Activated CD4-positive, alpha-beta T cell treated with anti-CD3 and anti-CD28 coated beads, Interleukin-2, Interleukin-4, amounts not matched to agents 100 ng/mL and 50 ng/mL, durations not matched to agents 16 hours and 8 hours (primary cell): ENCODE measurements around the gene PRDM11.
"Not testable (repeated sequence)": the region's sequence is repeated elsewhere in the genome, so short reads cannot be mapped to it uniquely, and the experiment has no call there.

Experiments used
- DNase-seq: peaks from one replicate; pipeline ENCODE4 v3.0.0-alpha.2; 2020; ENCODE audit warnings: low spot score

Gene PRDM11

GRCh38 chr11:45234306-45235006 lies 88.0 kb downstream of the PRDM11 start:
- no peak for DNase-seq

- no peak for DNase-seq
These were observed 91.4 kb downstream of the PRDM11 start for GRCh38 chr11:45237711-45238315.

- no peak for DNase-seq
These were observed 92.3 kb downstream of the PRDM11 start for GRCh38 chr11:45238724-45239123.

DNA sequence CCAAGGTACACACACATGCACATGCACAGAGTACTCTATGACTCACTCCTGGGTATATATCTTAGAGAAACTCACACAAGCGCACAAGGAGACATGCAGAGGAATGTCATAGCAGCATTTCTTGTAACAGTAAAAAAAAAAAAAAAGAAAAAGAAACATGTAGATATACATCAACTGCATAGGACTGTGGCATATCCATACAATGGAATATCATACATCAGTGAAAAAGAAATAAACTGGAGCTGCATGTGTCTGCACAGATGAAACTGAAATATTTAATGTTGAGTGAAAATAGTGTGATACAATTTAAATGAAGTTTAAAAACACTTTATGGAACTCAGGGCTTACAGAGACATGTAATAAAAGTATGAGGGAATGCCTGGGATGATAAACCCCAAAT lies 93.3 kb downstream of the PRDM11 start:
- DNase-seq: no peak

GRCh38 chr11:45243967-45244366 lies 97.5 kb downstream of the PRDM11 start:
- no peak for DNase-seq

DNA sequence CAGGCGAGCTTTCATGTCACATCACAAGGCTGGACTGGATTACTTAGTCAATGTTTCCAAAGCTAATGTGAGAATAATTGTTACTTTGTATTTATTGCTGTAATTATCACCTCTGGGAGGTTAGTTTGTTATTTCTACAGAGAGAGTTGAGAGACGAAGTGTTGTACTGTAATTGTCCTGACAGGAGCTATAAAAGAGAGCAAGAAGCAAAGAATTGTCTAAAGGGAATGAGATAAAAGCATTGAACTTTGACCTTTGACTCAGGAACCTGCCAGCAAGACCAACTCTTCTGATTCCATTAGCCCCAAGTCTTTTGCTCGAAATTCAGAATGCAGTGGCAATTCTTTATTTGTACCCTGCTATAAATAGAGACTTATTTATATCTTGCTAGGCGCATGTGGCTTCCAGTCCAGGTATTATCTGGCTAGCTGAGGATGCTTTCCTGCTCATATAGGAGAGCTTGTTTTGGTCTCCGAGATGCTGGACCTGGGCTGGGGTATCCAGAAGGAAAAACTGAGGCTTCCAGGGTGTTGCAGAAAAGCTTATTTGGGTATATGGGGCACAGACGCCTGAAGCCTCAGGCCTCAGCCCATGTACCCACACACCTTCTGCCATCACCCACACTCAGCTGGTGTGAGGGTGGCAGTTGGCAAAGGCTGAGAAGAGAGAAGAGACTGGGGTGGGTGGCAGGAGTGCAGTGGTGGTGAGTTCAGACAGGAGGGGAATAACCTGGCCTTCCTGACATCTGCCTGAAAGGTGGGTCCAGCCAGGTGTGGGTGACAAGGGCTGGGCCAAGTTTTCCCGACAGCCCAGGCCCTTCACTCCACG lies 99.0 kb downstream of the PRDM11 start:
- DNase-seq: no peak

GRCh38 chr11:45246241-45246640 lies 99.8 kb downstream of the PRDM11 start:
- no peak for DNase-seq

GRCh38 chr11:45247433-45247832 lies 101.0 kb downstream of the PRDM11 start:
- DNase-seq: no peak

GRCh38 chr11:45248501-45249011 lies 102.1 kb downstream of the PRDM11 start:
- DNase-seq: no peak

- not testable (repeated sequence) for DNase-seq
These were observed 102.9 kb downstream of the PRDM11 start for GRCh38 chr11:45249372-45249771.

GRCh38 chr11:45250035-45250718 lies 103.7 kb downstream of the PRDM11 start:
- no peak for DNase-seq

DNA sequence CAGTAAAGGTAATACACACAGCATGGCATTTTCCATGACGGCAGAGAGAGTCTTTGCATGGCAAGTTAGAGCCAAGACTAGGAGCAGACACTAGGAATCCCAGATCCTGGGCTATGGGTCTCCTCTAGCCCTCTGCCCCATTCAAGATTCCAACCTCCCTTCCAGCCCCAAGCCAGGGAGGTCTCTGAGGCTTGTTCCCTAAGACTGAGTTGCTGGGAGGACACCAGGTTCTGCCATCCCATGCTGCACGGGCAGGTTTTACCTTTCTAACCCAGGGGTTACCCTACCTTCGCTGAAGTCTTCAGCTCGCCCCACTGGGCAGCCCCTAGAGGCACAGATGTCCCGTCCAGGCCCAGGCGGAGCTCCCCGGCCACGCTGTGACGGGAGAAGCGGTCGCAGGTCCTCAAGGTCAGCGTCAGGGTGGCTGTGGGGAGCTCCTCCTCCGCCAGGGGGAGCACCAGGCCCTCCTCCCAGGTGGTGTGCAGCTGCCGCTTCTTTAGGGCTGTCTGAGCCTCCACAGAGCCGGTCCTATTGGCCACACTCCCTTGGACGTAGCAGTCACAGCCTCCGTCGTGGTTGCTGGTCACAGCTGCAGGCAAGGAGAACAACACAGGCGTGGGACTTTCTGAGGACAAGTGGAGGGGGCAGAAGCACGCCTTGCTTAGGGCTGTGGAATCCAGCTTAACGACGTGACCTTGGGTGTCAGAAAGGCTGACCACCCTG lies 105.9 kb downstream of the PRDM11 start:
- DNase-seq: peak; percentile 25

DNA sequence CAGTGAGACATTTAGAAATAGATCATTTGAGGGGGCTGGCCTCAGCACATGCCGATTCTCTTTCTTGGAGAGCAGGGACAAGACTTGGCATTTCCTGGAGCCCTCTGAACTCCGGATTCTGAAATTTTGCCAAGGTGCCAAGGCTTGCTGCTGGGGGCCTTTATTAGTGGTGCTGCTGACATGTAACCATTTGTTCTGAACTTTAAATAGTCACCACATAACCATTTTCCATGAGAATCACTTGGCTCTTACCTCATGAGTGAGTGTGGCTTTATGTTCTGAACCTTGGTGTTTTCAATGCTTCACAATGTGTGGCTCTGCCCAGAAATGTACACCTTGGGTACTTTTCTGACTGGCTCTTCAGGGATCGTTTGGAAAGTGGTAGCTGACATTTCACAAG lies 106.4 kb downstream of the PRDM11 start:
- DNase-seq: no peak

DNA sequence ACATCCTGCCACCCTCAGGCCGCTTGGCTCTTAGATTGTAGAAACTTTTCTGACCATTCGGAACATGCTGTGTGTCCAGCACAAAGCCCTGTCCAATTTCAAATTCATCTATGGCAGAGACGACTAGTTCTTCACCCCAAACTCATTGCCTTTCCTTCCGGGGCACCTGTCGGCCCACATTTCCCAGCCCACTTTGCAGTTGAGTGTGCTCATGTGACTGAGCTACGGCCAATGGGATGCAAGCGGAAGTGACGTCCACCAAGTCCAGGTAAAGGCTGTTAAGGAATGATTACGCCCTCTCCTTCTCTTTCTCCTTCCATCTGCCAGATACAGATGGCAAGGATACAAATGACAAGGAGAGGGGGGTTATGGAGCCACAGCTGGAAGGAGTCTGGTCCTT lies 107.2 kb downstream of the PRDM11 start:
- no peak for DNase-seq

- no peak for DNase-seq
These were observed 107.6 kb downstream of the PRDM11 start for GRCh38 chr11:45254070-45254469.

GRCh38 chr11:45258982-45259530 lies 112.6 kb downstream of the PRDM11 start:
- DNase-seq: no peak

DNA sequence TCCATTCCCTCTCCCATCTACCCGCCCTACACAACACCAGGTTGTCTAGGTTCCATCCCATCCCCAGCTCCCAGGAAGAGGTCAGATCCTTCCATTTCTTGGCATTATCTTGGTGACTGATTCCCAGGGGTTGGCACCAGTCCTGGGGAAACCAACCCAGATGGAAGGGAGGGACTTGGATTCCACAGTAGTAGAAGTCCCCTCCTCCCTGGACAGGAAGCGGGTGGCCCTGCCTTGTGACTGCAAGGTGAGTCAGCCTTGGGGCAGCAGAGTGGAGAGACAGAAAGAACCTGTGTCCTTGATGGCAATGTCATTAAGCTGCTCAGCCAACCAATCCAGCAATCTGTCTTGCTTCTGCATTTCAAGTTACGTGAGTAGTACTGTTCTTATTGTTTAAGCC lies 113.2 kb downstream of the PRDM11 start:
- no peak for DNase-seq

GRCh38 chr11:45260071-45260470 lies 113.6 kb downstream of the PRDM11 start:
- no peak for DNase-seq

- no peak for DNase-seq
These were observed 116.5 kb downstream of the PRDM11 start for GRCh38 chr11:45262900-45263299.

- DNase-seq: no peak
These were observed 117.3 kb downstream of the PRDM11 start for GRCh38 chr11:45263773-45264172.

DNA sequence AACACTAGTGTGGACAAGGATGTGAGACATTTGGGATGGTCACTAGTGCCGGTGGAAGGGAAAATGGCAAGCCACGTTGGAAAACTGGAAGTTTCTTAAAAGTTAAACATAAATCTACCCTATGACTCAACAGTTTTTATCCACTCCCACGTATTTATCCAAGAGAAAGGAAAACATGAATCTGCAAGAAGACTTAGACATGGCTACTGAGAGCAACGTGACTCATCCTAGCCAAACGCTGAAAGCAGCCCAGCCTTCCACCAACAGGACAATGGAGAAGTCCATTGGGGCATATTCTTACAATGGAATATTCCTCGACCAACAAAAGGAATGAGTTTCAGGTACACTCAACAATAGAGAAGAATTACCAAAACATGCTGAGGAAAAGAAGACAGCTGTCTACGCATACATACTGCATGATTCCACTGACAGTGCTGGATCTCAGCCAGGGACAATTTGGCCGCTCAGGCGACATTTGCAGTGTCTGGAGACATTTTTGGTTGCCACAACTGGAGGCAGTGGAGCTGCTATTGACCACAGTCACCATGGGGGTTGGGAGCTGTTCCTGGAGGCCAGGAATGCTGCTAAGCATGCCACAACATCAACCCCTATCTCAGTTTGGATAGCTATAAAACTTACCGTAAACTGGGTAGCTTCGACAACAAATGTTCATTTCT lies 118.5 kb downstream of the PRDM11 start:
- no peak for DNase-seq
